ENCODE data around the gene ZIC1.

GRCh38 chr3:147371771-147372340 lies 37.3 kb upstream of the ZIC1 start:
- TF ChIP-seq, protein P1, sequence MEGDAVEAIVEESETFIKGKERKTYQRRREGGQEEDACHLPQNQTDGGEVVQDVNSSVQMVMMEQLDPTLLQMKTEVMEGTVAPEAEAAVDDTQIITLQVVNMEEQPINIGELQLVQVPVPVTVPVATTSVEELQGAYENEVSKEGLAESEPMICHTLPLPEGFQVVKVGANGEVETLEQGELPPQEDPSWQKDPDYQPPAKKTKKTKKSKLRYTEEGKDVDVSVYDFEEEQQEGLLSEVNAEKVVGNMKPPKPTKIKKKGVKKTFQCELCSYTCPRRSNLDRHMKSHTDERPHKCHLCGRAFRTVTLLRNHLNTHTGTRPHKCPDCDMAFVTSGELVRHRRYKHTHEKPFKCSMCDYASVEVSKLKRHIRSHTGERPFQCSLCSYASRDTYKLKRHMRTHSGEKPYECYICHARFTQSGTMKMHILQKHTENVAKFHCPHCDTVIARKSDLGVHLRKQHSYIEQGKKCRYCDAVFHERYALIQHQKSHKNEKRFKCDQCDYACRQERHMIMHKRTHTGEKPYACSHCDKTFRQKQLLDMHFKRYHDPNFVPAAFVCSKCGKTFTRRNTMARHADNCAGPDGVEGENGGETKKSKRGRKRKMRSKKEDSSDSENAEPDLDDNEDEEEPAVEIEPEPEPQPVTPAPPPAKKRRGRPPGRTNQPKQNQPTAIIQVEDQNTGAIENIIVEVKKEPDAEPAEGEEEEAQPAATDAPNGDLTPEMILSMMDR (IDR thresholded peaks at IDR 0.05; ENCODE audit: low read depth, low read length) = no peak
- no peak for TF ChIP-seq EZH2phosphoT487 (IDR thresholded peaks at IDR 0.05; ENCODE audit: low read depth)

All from OCI-LY3 (cell line).